ENCODE data around the gene CSNK1D. TPM values are rescaled to one million over a fixed set of nuclear protein-coding genes. Genes with fewer than 3 reads are reported as not detected.

CSNK1D gene
- total RNA-seq, 1 experiment from 2014 or later: 111 TPM

DNA sequence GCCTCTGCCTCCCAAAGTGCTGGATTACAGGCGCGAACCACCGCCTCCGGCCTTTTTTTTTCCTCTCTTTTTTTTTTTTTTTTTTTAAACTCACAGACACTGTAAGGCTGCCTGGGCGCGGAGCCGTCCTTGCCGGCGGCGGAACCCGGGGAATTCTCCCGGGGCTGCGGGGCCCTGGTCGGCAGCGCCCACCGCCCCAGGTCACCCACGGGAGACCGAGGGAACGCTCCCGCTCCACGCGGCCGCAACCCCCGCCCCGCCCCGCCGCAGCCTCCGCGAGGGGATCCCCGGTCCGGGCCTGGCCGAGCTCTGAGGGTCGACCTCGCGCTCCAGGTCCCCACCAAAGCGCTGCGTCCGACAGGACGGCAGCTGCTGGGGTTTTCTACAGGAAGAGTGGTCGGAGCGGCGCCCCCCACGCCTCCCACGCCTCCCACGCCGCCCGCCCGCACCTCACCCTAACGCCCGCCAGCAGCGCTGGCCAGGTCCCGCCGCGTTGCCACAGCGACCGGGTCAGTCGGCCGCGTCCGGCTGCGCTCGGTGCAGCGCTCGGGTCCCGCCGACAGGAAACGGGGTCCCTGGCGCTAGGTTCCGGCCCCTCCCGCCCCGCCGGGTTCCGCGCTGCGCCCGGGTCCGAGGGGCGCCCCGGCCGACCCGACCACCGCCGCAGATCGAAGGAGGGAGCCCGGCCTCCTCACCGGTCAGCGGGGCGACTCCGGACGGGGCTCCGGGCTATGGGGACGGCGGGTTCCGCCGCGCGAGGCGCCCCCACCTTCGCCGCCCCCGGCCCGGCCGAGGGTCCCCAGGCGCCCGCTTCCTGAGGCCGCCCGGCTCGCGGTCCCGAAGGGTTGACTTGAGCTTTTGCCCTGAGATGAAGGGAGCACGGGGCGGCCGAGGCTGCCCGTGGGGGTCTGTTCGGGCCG lies 60.9 kb downstream of the CSNK1D start, which contains the start of gene CCDC57 (continued):
- TF ChIP-seq, protein P1, sequence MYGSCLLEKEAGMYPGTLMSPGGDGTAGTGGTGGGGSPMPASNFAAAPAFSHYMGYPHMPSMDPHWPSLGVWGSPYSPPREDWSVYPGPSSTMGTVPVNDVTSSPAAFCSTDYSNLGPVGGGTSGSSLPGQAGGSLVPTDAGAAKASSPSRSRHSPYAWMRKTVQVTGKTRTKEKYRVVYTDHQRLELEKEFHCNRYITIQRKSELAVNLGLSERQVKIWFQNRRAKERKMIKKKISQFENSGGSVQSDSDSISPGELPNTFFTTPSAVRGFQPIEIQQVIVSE (CRISPR knock-in tag; IDR thresholded peaks at IDR 0.05; ENCODE audit: borderline replicate concordance): no peak
- TF ChIP-seq HMGA2 (CRISPR knock-in tag; IDR thresholded peaks at IDR 0.05) (no peak), USF1 (CRISPR knock-in tag; IDR thresholded peaks at IDR 0.05) (no peak), OVOL2 (CRISPR knock-in tag; IDR thresholded peaks at IDR 0.05; ENCODE audit: borderline replicate concordance) (no peak), ZNF317 (CRISPR knock-in tag; IDR thresholded peaks at IDR 0.05; ENCODE audit: borderline replicate concordance, low read depth) (no peak), ZBTB43 (CRISPR knock-in tag; IDR thresholded peaks at IDR 0.05) (no peak), TEAD1 (CRISPR knock-in tag; IDR thresholded peaks at IDR 0.05) (peak; percentile 58; the same call in 1 of the 2 replicates), ZNF121 (CRISPR knock-in tag; IDR thresholded peaks at IDR 0.05) (no peak), FOXP4 (CRISPR knock-in tag; IDR thresholded peaks at IDR 0.05) (peak; percentile 94), ZNF512 (CRISPR knock-in tag; IDR thresholded peaks at IDR 0.05; ENCODE audit: borderline replicate concordance) (no peak), ZNF281 (CRISPR knock-in tag; IDR thresholded peaks at IDR 0.05) (peak; percentile 18; the same call in 1 of the 2 replicates), IRF2 (CRISPR knock-in tag; IDR thresholded peaks at IDR 0.05; ENCODE audit: borderline replicate concordance, low read depth) (no peak; the same call in 1 of the 2 replicates), ZNF232 (CRISPR knock-in tag; IDR thresholded peaks at IDR 0.05) (no peak), ERG (CRISPR knock-in tag; IDR thresholded peaks at IDR 0.05) (no peak)
- TF ChIP-seq, protein P2, sequence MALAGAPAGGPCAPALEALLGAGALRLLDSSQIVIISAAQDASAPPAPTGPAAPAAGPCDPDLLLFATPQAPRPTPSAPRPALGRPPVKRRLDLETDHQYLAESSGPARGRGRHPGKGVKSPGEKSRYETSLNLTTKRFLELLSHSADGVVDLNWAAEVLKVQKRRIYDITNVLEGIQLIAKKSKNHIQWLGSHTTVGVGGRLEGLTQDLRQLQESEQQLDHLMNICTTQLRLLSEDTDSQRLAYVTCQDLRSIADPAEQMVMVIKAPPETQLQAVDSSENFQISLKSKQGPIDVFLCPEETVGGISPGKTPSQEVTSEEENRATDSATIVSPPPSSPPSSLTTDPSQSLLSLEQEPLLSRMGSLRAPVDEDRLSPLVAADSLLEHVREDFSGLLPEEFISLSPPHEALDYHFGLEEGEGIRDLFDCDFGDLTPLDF (CRISPR knock-in tag; IDR thresholded peaks at IDR 0.05): no peak
- TF ChIP-seq, protein P3, sequence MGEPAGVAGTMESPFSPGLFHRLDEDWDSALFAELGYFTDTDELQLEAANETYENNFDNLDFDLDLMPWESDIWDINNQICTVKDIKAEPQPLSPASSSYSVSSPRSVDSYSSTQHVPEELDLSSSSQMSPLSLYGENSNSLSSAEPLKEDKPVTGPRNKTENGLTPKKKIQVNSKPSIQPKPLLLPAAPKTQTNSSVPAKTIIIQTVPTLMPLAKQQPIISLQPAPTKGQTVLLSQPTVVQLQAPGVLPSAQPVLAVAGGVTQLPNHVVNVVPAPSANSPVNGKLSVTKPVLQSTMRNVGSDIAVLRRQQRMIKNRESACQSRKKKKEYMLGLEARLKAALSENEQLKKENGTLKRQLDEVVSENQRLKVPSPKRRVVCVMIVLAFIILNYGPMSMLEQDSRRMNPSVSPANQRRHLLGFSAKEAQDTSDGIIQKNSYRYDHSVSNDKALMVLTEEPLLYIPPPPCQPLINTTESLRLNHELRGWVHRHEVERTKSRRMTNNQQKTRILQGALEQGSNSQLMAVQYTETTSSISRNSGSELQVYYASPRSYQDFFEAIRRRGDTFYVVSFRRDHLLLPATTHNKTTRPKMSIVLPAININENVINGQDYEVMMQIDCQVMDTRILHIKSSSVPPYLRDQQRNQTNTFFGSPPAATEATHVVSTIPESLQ (CRISPR knock-in tag; IDR thresholded peaks at IDR 0.05): no peak
- TF ChIP-seq, protein P4, sequence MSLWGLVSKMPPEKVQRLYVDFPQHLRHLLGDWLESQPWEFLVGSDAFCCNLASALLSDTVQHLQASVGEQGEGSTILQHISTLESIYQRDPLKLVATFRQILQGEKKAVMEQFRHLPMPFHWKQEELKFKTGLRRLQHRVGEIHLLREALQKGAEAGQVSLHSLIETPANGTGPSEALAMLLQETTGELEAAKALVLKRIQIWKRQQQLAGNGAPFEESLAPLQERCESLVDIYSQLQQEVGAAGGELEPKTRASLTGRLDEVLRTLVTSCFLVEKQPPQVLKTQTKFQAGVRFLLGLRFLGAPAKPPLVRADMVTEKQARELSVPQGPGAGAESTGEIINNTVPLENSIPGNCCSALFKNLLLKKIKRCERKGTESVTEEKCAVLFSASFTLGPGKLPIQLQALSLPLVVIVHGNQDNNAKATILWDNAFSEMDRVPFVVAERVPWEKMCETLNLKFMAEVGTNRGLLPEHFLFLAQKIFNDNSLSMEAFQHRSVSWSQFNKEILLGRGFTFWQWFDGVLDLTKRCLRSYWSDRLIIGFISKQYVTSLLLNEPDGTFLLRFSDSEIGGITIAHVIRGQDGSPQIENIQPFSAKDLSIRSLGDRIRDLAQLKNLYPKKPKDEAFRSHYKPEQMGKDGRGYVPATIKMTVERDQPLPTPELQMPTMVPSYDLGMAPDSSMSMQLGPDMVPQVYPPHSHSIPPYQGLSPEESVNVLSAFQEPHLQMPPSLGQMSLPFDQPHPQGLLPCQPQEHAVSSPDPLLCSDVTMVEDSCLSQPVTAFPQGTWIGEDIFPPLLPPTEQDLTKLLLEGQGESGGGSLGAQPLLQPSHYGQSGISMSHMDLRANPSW (CRISPR knock-in tag; conservative IDR thresholded peaks at IDR 0.05; ENCODE audit: low read depth): no peak
